NCI-H1930 (cell line): ENCODE measurements around the gene PLCB4.
"Not testable (repeated sequence)": the region's sequence is repeated elsewhere in the genome, so short reads cannot be mapped to it uniquely, and the experiment has no call there.

Experiments used
- DNase-seq, 2 experiments: peaks; one replicate each; lab custom pipeline; 2025; lab: John Stamatoyannopoulos, UW

The PLCB4 gene

DNA sequence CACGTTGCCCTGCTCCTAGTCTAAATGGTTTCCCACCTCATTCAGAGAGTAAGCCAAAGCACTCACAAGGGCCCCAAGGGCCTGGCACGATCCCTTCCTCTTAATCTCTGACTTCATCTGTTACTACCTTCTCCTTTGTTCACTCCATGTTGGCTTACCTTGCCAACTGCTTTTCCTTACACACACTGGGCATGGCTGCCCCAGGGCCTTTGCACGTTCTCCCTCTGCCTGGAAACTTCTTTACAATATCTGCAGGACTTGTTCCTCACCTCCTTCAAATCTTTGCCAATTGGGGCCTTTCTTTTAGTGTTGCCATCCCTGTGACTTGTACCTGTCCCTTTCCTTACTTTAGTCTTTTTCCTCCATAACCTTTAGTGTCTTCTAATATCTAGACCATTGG lies 73.9 kb downstream of the PLCB4 start:
- DNase-seq = no peak

DNA sequence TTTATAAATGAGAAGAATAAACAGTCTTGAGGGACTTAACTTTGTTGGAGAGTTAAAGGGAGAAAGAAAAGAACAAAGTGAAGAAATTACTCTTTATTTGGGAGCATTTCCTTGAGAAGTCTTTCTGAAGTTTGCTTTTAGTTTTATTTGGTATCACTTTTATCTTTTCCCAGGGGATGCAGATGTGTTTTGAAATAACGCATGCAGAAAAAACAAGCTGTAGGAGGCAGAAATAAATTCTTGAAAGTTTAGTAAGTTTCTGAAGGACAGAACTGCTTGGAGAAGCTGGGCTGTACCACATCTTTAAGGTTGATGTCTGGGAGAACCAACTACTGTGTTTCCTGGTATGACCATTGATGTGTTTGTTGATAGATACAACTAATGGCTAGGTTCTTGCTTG lies 75.0 kb downstream of the PLCB4 start:
- DNase-seq = no peak

DNA sequence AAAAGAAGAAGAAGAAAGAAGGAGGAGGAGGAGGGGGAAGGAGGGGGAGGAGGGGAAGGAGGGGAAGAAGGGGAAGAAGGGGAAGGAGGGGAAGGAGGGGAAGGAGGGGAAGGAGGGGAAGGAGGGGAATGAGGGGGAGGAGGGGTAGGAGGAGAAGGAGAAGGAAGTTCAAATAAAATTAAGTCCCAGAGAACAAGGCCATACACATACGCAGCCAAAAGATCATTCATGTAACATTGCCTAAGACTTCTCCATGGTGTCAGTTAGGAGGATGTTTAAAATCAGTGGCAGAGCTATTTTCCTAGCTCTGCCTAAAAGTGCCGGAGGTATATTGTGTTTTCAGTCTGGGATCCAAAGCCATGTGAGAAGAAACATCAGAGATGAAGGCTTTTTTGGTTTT lies 75.8 kb downstream of the PLCB4 start:
- DNase-seq = no peak

DNA sequence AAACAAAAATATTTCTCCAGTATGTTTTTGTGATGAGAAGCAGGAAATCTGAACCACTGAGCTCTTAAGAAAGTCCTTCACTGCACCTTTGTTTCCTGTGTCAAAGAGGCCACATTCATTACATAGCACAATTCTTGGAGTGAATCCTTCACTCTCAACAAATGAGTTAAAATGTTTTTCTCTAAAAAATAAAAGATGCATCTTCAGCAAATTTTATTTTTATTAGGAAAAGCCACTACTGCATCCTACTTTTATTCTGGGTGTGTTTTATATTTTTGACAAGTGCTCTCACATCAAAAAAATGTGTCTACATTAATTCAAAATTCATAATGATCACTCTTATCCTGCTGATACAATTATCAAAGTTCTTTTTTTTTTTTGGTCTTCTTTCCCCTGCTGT lies 76.3 kb downstream of the PLCB4 start:
- no peak for DNase-seq

DNA sequence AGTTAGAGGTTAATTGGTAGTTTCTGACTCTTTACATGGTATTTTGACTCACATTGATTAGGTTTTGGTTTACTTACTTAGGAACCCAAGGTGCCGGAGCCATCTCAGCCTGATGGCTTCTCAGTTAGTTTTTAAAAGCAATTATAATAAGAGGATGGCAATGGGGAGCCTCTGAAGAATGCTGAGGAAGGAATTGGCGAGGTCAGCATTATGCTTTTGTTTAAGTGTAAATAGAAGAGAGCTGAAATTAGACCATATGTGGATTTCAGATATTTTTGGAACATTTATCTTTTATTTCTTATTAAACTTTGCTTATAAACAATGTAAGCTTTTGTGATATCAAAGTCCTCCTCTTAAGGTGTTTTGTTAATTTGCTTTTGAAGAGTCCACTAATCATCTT lies 77.8 kb downstream of the PLCB4 start:
- DNase-seq = no peak

DNA sequence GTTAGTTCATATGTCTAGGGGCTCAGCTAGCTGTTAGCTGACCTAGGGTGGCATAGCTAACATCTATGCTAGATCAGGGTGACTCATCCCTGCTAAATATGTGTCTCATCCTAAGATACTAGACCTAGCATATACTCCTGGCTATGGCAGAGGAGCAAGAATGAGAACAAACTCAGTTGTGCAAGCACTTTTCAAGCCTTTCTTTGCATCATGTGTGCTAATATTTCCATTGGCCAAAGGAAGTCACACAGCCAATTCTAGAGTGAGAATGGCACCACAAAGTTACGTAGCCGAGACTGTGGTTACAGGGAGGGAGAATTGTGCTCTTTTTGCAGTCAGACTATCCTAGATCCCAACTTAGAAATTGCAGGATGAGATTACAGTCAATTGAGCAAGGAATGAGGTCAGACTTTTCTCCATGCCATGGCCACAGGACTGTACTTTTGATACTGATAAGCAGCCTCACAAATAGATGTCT lies 78.7 kb downstream of the PLCB4 start:
- no peak for DNase-seq

DNA sequence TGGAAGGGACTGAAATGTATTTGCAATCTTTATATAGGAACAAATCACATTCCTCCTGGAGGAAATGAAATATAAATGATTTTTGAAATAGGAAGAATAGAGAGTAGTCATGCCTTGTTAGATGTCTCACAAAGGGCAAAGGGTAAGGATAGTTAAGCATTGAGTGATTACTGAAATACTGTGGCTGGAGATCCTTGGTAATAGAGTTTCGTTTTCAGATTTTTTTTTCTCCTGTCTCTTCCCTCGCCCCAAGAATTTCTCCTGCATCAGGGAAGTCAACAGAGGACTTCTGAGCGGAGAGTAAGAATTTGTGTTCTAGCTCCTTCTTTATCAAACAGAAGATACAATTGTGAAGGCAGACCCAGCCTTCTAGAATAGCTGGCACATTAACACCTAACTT lies 79.4 kb downstream of the PLCB4 start:
- DNase-seq = no peak

DNA sequence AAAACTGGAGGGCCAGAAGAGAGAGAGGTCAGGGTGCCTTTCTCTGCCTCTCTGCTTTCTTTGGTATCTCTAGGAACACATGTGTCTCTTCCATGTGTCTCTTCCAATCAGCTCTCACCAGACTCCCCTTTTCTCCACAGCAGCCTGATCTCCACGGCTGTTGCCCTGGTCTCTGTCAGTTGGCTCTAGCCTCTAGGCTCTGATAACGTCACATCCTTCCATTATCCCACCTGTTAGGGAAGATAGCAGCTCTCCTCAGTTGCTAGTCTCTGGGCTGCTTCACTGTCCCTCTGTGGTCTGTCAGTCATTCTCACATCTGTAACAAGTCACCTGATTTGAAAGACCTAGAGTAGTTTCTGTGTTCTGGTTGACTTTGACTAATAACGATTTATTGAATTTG lies 80.2 kb downstream of the PLCB4 start:
- no peak for DNase-seq

DNA sequence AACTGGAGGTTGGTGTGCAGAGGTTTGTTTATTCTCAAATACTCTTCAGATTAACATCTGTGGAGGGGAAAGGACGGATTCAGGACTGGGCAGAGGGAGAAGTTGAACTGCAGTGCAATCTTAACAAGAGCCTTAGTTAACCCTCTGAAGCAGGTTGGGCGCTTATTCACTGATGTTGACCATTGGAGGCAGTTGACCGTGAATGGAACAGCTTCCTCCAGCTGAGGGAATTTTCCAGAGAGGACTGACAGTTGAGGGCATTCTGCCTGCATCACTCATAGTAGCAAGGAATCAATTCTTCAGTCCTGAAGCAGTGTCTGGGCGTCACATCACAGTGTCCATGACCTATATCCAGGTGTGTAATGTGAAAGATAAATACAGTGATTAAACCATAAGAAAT lies 80.9 kb downstream of the PLCB4 start:
- DNase-seq = no peak

DNA sequence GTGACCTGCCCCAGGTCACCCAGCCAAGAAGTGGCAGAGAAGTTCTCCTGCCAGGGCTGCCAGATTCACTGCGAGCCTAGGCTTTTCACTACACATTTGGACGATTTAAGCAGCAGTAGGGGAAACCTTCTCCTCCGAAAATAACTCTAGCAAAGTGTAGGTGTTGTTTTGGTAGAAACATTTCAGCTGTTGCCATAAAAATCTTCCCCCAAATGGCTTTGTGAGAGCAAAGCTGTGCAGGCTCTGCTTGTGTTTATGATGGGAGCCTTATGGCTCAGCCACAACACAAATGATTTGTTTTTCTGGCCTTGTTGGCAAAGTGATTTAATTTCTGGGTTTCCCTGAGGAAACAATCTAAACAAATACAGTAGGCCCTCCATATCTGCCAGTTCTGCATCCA lies 81.8 kb downstream of the PLCB4 start:
- no peak for DNase-seq

DNA sequence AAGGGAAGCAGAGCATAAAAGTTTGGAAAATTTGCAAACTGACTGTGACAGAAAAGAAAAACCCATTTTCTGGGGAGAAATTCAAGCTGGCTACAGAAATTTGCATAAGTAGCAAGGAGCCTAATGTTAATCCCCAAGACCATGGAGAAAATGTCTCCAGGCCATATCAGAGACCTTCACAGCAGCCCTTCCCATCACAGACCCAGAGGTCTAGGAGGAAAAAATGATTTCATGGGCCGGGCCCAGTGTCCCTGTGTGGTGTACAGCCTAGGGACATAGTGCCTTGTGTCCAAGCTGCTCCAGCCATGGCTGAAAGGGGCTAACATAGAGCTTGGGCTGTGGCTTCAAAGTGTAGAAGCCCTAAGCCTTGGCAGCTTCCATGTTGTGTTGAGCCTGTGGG lies 83.3 kb downstream of the PLCB4 start:
- DNase-seq = not testable (repeated sequence)

DNA sequence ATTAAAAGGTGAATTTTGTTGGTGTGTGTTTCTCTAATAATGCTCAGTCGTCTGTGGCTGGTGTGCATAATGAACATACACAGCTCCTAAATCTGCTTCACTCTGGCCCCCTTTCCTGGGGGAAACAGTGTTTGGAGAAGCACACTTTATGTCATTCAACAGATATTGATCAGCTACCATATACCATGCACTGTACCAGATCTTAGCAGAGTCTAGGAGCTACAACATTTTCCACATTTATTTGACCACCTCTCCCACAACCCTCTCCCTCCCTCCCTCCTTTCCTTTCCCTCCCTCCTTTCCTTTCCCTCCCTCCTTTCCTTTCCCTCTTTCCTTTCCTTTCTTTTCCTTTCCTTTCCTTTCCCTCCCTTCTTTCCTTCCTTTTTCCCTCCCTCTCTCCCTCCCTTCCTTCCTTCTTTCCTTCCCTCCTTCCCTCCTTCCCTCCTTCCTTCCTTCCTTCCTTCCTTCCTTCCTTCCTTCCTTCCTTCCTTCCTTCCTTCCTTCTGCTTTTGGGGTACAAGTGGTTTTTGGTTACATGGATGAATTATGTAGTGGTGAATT lies 85.7 kb downstream of the PLCB4 start:
- no peak for DNase-seq

DNA sequence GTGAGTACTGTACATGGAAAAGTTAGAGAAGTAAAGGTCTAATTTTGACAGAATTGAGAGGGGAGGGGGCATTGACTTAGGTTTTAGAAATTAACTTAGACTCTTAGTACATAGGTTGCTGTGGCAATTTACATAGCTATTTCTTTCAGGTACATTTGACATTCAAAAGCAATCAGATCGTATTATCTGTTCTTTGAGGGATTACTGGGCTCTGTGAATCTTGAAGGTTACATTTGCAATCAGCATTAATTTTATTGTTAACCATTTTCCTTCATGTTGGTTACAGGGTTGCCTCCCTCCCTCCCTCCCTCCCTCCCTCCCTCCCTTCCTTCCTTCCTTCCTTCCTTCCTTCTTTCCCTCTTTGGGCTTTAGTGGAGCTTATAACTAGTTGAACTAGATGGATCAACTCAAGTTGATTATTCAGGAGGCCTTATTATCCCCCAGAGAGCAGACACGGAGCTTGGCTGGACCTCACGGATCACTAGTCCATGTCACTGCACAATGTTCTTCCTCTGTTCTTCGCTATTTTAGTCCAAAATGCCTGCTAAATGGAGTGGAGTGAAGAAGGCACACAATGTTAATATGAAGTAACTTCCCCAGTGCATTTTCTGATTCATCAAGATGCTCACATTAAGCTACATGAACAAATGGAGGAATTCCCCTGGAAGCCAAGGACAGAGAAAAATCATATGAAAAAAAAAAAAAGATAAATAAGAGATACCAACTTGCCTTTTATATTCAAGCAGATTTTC lies 87.8 kb downstream of the PLCB4 start:
- DNase-seq = no peak

DNA sequence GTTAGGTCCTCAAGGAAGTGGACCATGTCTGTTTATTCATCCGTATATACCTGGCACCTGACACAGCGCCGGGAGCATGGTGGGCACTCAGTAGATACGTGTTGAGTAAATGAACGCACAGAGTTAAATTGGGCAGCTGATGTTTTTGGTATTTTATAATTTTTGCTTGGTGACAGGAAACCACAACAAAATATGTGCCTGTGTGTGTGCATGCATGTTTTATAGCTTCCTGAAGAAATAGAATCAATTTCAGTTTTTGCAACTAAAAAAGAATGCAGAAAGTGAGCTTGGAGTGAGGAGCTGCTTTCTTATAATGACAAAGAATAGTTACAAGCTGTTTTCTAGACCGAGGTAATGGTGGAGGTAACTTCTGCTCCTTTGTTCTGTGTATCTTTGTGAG lies 91.4 kb downstream of the PLCB4 start:
- no peak for DNase-seq

DNA sequence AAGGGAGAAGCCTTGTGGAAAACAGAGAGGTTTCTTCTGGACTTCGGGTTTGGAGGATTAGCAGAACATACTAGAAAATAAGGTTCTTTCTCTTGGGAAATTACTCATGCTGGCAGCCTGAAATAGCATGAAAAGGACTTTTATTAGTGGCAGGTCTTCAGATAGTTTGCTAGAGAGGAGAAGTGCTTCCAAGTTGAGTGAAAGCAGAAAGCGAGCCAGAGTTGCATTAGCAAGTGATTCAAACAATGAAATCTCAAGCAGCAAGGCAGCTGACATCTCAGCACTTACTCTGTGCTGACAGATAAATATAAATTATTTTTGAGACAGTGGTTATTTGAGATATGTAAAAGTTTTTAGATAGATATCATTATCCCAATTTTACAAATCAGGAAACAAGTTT lies 91.9 kb downstream of the PLCB4 start:
- no peak for DNase-seq

DNA sequence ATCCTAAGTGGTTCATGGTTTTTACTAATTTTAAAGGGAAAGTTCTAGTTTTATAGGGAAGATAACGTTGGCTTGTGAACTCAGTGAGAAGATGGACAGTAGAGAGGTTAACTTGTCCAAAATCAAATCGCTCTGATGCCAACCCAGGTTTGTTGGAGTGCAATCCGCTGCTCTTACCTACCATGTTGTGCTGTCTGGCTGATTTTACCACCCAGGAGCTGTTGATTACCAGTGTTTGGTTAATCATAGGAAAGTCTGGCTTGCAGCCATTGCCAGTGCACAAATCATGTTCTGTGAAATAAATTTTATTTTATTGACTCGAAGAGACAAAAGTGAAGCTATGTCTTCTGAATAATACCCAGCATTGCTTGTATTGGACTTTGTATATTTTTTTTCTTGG lies 92.4 kb downstream of the PLCB4 start:
- DNase-seq = no peak

DNA sequence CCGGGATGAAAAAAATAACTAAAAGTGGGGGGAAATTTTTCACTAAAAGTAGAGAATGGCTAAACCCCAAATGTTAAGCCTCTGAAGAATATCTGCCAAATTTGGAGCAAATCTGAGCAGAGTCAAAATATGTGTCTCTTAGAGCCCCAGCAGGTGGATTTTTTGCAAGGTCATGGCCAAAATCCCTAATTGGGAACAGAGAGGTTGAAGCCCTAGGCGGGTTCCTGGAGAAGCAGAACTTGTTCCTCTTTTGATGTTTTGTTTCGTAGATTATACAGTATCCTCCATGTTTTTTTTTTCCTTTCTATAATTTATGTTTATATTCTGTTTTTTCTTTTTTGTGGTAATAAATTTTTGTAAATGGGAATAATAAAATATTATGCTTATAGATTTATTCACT lies 94.4 kb downstream of the PLCB4 start:
- DNase-seq = no peak

DNA sequence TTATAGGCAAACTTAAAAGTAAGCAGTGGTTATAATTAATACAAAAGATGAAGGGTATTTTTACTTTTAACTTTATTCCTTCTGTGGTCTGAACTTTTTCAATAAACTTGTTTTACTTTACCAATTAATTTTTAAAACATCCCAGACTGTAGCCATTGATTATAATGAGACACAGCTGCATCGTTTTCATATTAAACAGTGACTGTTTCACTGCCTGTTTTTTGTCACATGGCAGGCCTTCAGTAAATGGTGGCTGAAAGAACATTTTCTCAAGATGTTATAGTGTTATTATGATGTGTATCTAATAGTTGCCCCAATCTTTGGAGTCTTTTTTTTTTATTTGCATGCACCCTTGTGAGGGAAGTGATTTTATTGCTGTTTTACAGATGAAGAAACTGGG lies 95.1 kb downstream of the PLCB4 start:
- DNase-seq = no peak

DNA sequence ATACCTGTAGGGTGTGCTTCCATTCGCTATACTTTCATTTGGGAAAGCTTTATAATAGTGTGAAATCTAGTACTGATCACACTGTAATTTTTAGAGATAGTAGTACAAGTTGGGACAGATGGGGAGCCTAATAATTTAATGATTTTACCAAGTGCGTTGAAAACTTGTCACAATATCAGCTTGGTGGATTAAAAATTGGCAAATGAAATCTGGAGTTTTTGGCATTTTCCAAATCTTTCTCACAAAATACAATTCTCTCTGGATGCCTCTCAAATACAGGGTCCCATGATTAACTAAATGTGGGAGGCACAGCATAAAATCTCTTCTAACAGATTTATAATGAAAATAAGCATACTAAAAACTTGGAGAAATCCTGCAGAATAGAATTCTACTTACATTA lies 96.4 kb downstream of the PLCB4 start:
- no peak for DNase-seq

DNA sequence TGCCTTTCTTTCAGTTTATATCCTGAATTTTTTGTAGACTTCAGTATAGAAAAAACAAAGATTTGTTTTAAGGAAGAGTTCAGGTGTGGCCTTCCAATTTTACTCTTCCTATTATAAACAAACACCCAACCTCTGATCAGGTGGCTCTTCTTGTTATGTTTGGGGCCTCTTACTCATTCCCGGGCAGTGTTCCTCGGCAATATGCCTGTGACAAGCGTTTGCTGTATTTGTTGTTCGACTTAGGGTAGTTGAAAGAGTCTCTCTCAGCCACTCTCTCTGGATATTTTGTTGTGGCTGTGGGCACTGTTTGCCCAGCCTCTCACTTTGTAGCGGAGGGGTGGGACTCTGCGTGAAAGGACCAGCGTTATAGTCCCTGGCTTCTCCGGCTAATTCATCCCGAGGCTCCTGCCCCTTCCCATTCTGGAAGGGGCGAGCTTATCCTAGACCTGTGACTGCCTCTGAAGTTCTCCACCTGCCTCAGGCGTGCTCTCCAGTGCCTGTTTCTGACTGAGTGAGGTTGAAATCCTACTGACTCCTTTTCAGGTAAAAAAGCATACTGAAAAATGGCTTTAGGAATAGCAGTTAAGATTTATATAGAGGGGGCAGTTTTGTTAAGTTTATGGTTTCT lies 97.4 kb downstream of the PLCB4 start:
- DNase-seq = no peak

DNA sequence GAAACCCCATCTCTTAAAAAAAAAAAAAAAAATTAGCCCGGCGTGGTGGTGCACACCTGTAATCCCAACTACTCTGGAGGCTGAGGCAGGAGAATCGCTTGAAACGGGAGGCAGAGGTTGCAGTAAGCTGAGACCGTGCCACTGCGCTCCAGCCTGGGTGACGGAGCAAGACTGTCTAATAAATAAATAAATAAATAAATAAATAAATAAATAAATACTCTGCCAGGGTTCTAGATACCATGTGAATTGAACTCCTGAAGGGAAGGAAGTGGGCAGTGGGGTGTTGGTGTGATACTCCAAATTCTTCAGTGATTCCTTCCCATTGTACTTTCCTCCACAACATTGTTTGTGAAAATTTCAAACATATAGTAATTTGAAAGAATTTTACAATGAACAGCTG lies 100.5 kb downstream of the PLCB4 start:
- DNase-seq = no peak

DNA sequence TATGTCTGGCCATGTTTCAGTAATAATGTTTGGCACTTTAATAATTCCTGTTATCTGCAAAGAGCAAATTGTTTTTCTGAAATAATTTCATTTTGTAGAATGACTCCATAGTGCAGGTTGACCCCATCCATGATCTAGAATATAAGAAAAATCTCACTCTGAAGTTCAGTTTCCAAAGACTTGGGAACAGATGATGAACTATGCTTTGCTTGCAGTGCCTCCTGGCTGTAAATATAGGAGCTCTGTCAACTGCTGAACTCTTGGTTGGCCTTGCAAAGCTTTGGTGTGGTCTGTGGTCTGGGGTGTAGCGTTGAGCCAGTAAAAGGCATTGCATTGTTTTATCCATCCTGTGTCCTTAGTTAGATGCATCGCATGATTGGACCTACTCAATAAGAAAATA lies 104.0 kb downstream of the PLCB4 start:
- DNase-seq = no peak

DNA sequence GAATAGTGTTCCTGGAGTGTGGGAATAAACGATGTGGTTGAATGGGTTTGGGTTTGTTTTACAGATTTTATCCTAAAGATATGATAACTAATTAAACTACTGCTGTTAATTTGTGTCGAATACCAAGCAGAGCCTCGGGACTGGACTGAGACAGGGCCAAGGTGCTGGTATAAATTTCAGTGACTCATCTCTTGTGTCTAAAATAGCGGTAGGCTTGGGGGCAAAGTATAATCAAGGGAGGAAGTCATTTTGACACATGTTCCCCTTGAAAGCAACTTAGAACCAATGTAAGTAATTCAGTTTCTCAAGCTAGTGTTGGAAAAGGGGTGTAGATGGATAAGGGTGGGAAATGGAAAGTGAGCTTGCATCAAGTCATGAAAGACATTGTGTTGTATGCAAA lies 108.4 kb downstream of the PLCB4 start:
- DNase-seq = no peak
